ENCODE data around the gene RO60. TPM values are rescaled to one million over a fixed set of nuclear protein-coding genes. Genes with fewer than 3 reads are reported as not detected.

RO60 gene
- total RNA-seq, 1 donor from 2014 or later, result 108 TPM

Small RNA genes within 50 kb of the gene (small RNA-seq; reads per million reads assigned to genes)
- gene SCARNA18B (ENCODE audit: low replicate concordance), result not detected

Other genes starting within 250 kb of the RO60 start
- 38.2 TPM for gene UCHL5, start 252 bp upstream of the RO60 start, total RNA-seq
- 4.9 TPM for gene GLRX2, start 45.8 kb downstream of the RO60 start, total RNA-seq
- 33.7 TPM for gene CDC73, start 62.4 kb downstream of the RO60 start, total RNA-seq
- gene B3GALT2, start 127.0 kb downstream of the RO60 start, total RNA-seq, result 3.3 TPM